K562 (cell line): ENCODE data around the gene IL1RL2. TPM values are rescaled to one million over a fixed set of nuclear protein-coding genes. Genes with fewer than 3 reads are reported as not detected.

Experiments
- ATAC-seq: fragments of 200-7000 bp; cut with Tn5 transposase; 3 replicates; pipeline ENCODE4 v1.9.1; 2020; ENCODE audit warnings: moderate library complexity
- BruUV-seq: library from RNA; stranded (reverse); fragments of 400-500 nt; replicated peaks from 2 replicates; lab custom pipeline; 2021; lab: Mats Ljungman, UMichigan
- CTCF ChIA-PET: fragments of 300-600 bp; formaldehyde crosslinking; extraction: SDS; loops from one replicate; lab custom pipeline; 2021; ENCODE audit warnings: low intra/inter-chr PET ratio; lab: Yijun Ruan, JAX
- POLR2A ChIA-PET: fragments of 300-600, 350-650 bp; sonication (Branson Sonifier 250); formaldehyde crosslinking; extraction: SDS; loops from one replicate; lab custom pipeline; 2021; ENCODE audit warnings: antibody characterized with exemption, inconsistent platforms; lab: Yijun Ruan, JAX
- DNase-seq, 4 experiments: peaks; one replicate each; pipeline versions ENCODE4 v3.0.0 to v3.0.0-alpha.2; 2011 to 2018; ENCODE audit warnings: low spot score in 3 of 4, mixed read lengths in 3 of 4; ENCODE audit errors: extremely low read depth in 1 of 4
- FAIRE-seq: peaks from 2 replicates; lab custom pipeline; 2011; peaks lifted over from hg19 to GRCh38; lab: Jason Lieb, UNC
- H2AFZ ChIP-seq: 2 replicates; pipeline ENCODE4 v1.6.0; 2011; ENCODE audit warnings: low read depth, low read length, control low read depth, inconsistent platforms
- H3K27ac ChIP-seq: fragments of 200-600 bp; 3 replicates; pipeline ENCODE4 v1.8.0; 2011; ENCODE audit warnings: low read depth, mild to moderate bottlenecking, control low read depth, inconsistent platforms, low read length, moderate library complexity, mixed read lengths; ENCODE audit errors: extremely low read depth
- H3K27me3 ChIP-seq, 2 experiments: fragments of 300-600 bp in 1 of 2; 2 replicates in 1 of 2; 3 replicates in 1 of 2; pipeline versions ENCODE4 v1.6.0 to v1.8.0; 2011; ENCODE audit warnings: inconsistent platforms in 2 of 2, low read length in 2 of 2, mild to moderate bottlenecking in 1 of 2, mixed read lengths in 1 of 2, moderate library complexity in 1 of 2; ENCODE audit not compliant: control insufficient read depth in 2 of 2, insufficient read depth in 2 of 2
- H3K36me3 ChIP-seq: fragments of 300-600 bp; 3 replicates; pipeline ENCODE4 v1.8.0; 2011; ENCODE audit warnings: mild to moderate bottlenecking, low read length, inconsistent platforms; ENCODE audit not compliant: control insufficient read depth, insufficient read depth
- H3K4me1 ChIP-seq, 2 experiments: fragments of 200-600 bp in 1 of 2; replicated peaks in 1 of 2; 2 replicates in 1 of 2; 3 replicates in 1 of 2; pipeline versions ENCODE4 v1.5.1 to v1.8.0; 2011; ENCODE audit warnings: inconsistent platforms in 2 of 2, low read length in 2 of 2, mild to moderate bottlenecking in 1 of 2, mixed read lengths in 1 of 2, moderate library complexity in 1 of 2; ENCODE audit not compliant: control insufficient read depth in 2 of 2, insufficient read depth in 2 of 2
- H3K4me2 ChIP-seq: 2 replicates; pipeline ENCODE4 v1.6.1; 2011; ENCODE audit warnings: low read length, control low read depth, inconsistent platforms, mixed read lengths; ENCODE audit not compliant: insufficient read depth
- H3K4me3 ChIP-seq: fragments of 200-600 bp; sonication (generic), shearing (Covaris generic); 2 replicates; pipeline ENCODE4 v1.5.1; 2016; ENCODE audit warnings: control low read depth, inconsistent platforms
- H3K79me2 ChIP-seq: fragments of 200-600 bp; 3 replicates; pipeline ENCODE4 v1.8.0; 2011; ENCODE audit warnings: low read length, inconsistent platforms; ENCODE audit not compliant: control insufficient read depth, insufficient read depth
- H3K9ac ChIP-seq, 2 experiments: 2 replicates each; pipeline versions ENCODE4 v1.6.0 to v1.6.1; 2011; ENCODE audit warnings: low read depth in 2 of 2, low read length in 2 of 2, control low read depth in 1 of 2, inconsistent platforms in 1 of 2, mild to moderate bottlenecking in 1 of 2, mixed read lengths in 1 of 2; ENCODE audit not compliant: insufficient read depth in 1 of 2
- H3K9me1 ChIP-seq: one replicate; pipeline ENCODE4 v1.6.0; 2011; ENCODE audit warnings: inconsistent platforms, mild to moderate bottlenecking, low read length, moderate library complexity; ENCODE audit not compliant: control insufficient read depth, insufficient read depth
- H3K9me3 ChIP-seq: replicated peaks from 2 replicates; pipeline ENCODE4 v1.5.1; 2011; ENCODE audit warnings: low read depth, low read length, inconsistent platforms; ENCODE audit not compliant: control insufficient read depth, insufficient read depth
- H4K20me1 ChIP-seq: replicated peaks from 2 replicates; pipeline ENCODE4 v1.6.1; 2011; ENCODE audit warnings: low read length, inconsistent platforms, mixed read lengths; ENCODE audit not compliant: control insufficient read depth, insufficient read depth
- CHCHD3 ChIP-seq: fragments of 250-450 bp; sonication (Bioruptor Pico); IDR thresholded peaks from 2 replicates; pipeline ENCODE4 v2.1.2; 2022; ENCODE audit warnings: mild to moderate bottlenecking
- FOXM1 ChIP-seq, 2 experiments: fragments of 450-650 bp in 1 of 2; sonication (generic) in 1 of 2; formaldehyde crosslinking in 1 of 2; IDR thresholded peaks; 2 replicates each; pipeline versions ENCODE4 v1.6.1 to v1.9.0; 2017 to 2022; ENCODE audit warnings: low read depth in 2 of 2, mild to moderate bottlenecking in 2 of 2, missing genetic modification reagents in 1 of 2, moderate library complexity in 1 of 2
- FUS ChIP-seq: fragments of 200-400 bp; formaldehyde crosslinking; optimal IDR thresholded peaks from 2 replicates; pipeline ENCODE3; 2017; ENCODE audit warnings: low read depth, low read length
- SAP30 ChIP-seq: fragments of 200-600 bp; sonication (generic); IDR thresholded peaks from 2 replicates; pipeline ENCODE4 v1.6.1; 2012; ENCODE audit warnings: borderline replicate concordance, low read depth, mild to moderate bottlenecking, moderate library complexity, low read length, control low read depth, inconsistent platforms; ENCODE audit not compliant: insufficient read depth, poor library complexity, severe bottlenecking
- ZNF3 ChIP-seq: fragments of 250-450 bp; sonication (Bioruptor Pico); IDR thresholded peaks from 2 replicates; pipeline ENCODE4 v1.5.0; 2021; ENCODE audit warnings: mild to moderate bottlenecking, moderate library complexity
- ZNF609 ChIP-seq: sonication (generic); formaldehyde crosslinking; IDR thresholded peaks from 2 replicates; pipeline ENCODE4 v1.8.1; 2023; ENCODE audit warnings: missing genetic modification reagents, mild to moderate bottlenecking, borderline replicate concordance
- ZNF717 ChIP-seq: fragments of 250-450 bp; sonication (Bioruptor Pico); IDR thresholded peaks from 2 replicates; pipeline ENCODE4 v1.5.0; 2021
- ZNF780A ChIP-seq: fragments of 250-450 bp; sonication (Bioruptor Pico); IDR thresholded peaks from 2 replicates; pipeline ENCODE4 v1.5.0; 2021; ENCODE audit warnings: mild to moderate bottlenecking
- WGBS: fragments of 100-300 bp; shearing (Covaris generic); methylation state at CpG from one replicate; pipeline ENCODE4 v1.1.6; 2016; ENCODE audit warnings: low coverage, mixed read lengths; ENCODE audit not compliant: insufficient coverage; ENCODE audit errors: missing lambda C conversion rate; 5-methylcytosine and 5-hydroxymethylcytosine counted together
- in situ Hi-C: fragments of 300-500 bp; cut with MboI; formaldehyde crosslinking; loops from 4 replicates; pipeline ENCODE4 v1.15.0; 2018; ENCODE audit warnings: inconsistent platforms, mixed read lengths
- intact Hi-C: fragments of 100-400 bp; cut with micrococcal nuclease; formaldehyde crosslinking; loops from 2 replicates; pipeline ENCODE4 v1.14.2; 2022
- polyA plus RNA-seq, 8 experiments: library from polyadenylated mRNA; depleted of rRNA in 4 of 8; stranded (reverse) in 5 of 8; unstranded in 3 of 8; fragments of >200 nt; fragmentation: Nextera tagmentation in 2 of 8; fragmentation: Illumina TruSeq in 1 of 8; extraction: Ambion mirVana in 2 of 8; extraction: Trizol in 1 of 8; gene quantifications; 2 replicates each; pipeline versions ENCODE4 v1.2.1 to v1.2.3, GENCODE V29; 2011 to 2014; ENCODE audit warnings: inconsistent platforms in 1 of 8, missing spikeins in 1 of 8
- total RNA-seq, 7 experiments: library from RNA; depleted of rRNA in 6 of 7; stranded (reverse); fragments of >200 nt in 6 of 7; fragmentation: Illumina TruSeq in 2 of 7; extraction: Trizol in 2 of 7; gene quantifications; 2 replicates each; pipeline versions ENCODE4 v1.2.1 to v1.2.3, GENCODE V29; 2011 to 2021; ENCODE audit warnings: low replicate concordance in 1 of 7

Gene IL1RL2
- total and polyA plus RNA-seq, 9 of the 15 experiments (the other 6 are each of a cell fraction or from before 2014, with no cell fraction given), result not detected

- DNase-seq (no peak), FAIRE-seq (no peak), ATAC-seq (no peak)
- Histone ChIP-seq H3K79me2 (no peaks in the 10 kb centered on the region), H3K36me3 (no peaks in the 10 kb centered on the region), H3K9ac (no peak overlapping the region), H3K4me3 (no peak overlapping the region), H2AFZ (no peak overlapping the region), H3K9me1 (no peaks in the 10 kb centered on the region), H3K4me1 (no peaks in the 10 kb centered on the region; a peak in 1 of 5 replicates), H3K27ac (no peak overlapping the region), H3K4me2 (no peak overlapping the region), H3K27me3 (peaks cover 0 to 2% of the 10 kb centered on the region in 2 experiments; a peak in 2 of 5 replicates), H4K20me1 (no peaks in the 10 kb centered on the region), H3K9me3 (no peaks in the 10 kb centered on the region)
- BruUV-seq, result no TSS peak
- in situ Hi-C loops (no loop called here), intact Hi-C loops (no loop called here)
- WGBS, result 0% methylated on average over 2 of the region's 2 CpGs
- ChIA-PET CTCF (no interaction called here), POLR2A (interaction anchor here (0.9 kb wide), 1 partner anchor 11 kb away, joined by 5 read pairs; no protein-coding TSS in a partner anchor)
- TF ChIP-seq FOXM1 (IDR thresholded peaks at IDR 0.05; ENCODE audit: low read depth), result no peak
- TF ChIP-seq FOXM1 (CRISPR knock-in tag; IDR thresholded peaks at IDR 0.05; ENCODE audit: low read depth), result no peak
Measured at GRCh38 chr2:102276549-102277201, 89.9 kb downstream of the IL1RL2 start.

GRCh38 chr2:102277202-102277700, 90.4 kb downstream of the IL1RL2 start:
- no peak overlapping the region for H3K4me2 ChIP-seq
- CTCF ChIA-PET, result no interaction called here
- WGBS, result 14% methylated on average over 1 of the region's 1 CpG
- ATAC-seq, result no peak
- no peak for TF ChIP-seq FUS
- TF ChIP-seq ZNF780A (CRISPR knock-in tag), result no peak
- TF ChIP-seq ZNF609 (CRISPR knock-in tag), result no peak
- no peak for TF ChIP-seq SAP30
- no peak for TF ChIP-seq ZNF717
- no peak for TF ChIP-seq CHCHD3 (CRISPR knock-in tag)
- no peak for TF ChIP-seq ZNF3 (CRISPR knock-in tag)
- TF ChIP-seq, all 486 proteins: peak for 0
- in situ Hi-C loops, result no loop called here
- POLR2A ChIA-PET, result interaction anchor here (0.7 to 0.9 kb wide), 2 partner anchors 11 to 400 kb away, joined by 3 to 5 read pairs; no protein-coding TSS in a partner anchor
- H4K20me1 ChIP-seq, result no peaks in the 10 kb centered on the region
- DNase-seq, result no peak
- H3K9me3 ChIP-seq, result no peaks in the 10 kb centered on the region
- H2AFZ ChIP-seq, result no peak overlapping the region
- no peak overlapping the region for H3K27ac ChIP-seq
- intact Hi-C loops, result no loop called here
- peaks cover 0 to 2% of the 10 kb centered on the region in 2 experiments; a peak in 2 of 5 replicates for H3K27me3 ChIP-seq
- H3K36me3 ChIP-seq, result no peaks in the 10 kb centered on the region
- H3K4me3 ChIP-seq, result no peak overlapping the region
- no TSS peak for BruUV-seq
- H3K9me1 ChIP-seq, result no peaks in the 10 kb centered on the region
- no peaks in the 10 kb centered on the region; a peak in 1 of 5 replicates for H3K4me1 ChIP-seq
- H3K79me2 ChIP-seq, result no peaks in the 10 kb centered on the region
- H3K9ac ChIP-seq, result no peak overlapping the region
- no peak for FAIRE-seq
